ENCODE measurements around the gene PLPP1.

PLPP1 gene

DNA sequence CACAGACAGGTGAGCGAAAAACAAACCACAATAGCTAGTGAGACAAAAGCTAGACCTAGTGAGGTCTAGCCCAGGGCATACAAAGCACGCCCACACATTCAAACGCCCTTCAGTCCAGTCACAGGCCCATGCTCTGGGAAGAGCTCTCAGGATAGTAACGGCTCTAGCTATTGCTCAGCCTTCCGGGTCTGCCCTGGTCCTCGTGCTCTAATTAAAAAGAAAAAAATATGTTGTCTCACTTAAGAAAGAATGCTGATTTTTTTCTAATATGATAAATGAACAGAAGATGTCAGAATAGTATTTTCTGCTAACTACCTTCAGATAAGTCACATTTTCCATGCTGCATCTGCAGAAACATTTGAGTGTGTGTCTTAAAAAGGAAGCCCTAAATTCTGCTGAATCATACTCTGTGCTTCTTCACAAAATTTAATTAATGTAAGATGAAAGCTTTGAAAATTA is 94.5 kb downstream of the PLPP1 start:
- no peak for TF ChIP-seq POLR2A (IDR thresholded peaks at IDR 0.05; ENCODE audit: low read depth, low read length)
- DNase-seq (ENCODE audit: insufficient read length, low spot score) (no peak), FAIRE-seq (no peak)

DNA sequence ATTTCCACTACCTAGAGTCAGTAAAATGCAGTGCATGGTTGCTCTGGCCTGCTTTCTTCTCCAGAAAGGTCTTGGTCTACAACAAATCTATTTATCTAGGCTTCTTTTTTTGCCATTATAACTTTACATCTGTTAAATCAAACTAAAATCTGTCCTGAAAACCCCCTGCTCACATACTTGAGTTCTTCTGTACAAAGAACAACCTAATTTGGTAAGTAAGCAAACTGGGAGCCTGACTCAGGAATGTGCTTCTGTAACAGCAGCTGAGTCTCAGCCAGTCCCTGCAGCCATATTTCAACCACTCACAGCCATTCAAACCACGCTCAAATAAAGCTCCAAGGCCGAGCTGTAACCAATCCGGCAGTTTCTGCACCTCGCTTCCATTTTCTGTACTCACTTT is 95.8 kb downstream of the PLPP1 start:
- DNase-seq (ENCODE audit: insufficient read length, low spot score) = no peak
- TF ChIP-seq POLR2A (IDR thresholded peaks at IDR 0.05; ENCODE audit: low read depth, low read length) = no peak
- FAIRE-seq = no peak

GRCh38 chr5:55437859-55438206 is 96.9 kb downstream of the PLPP1 start:
- FAIRE-seq = no peak
- no peak for DNase-seq (ENCODE audit: insufficient read length, low spot score)
- no peak for TF ChIP-seq POLR2A (IDR thresholded peaks at IDR 0.05; ENCODE audit: low read depth, low read length)

DNA sequence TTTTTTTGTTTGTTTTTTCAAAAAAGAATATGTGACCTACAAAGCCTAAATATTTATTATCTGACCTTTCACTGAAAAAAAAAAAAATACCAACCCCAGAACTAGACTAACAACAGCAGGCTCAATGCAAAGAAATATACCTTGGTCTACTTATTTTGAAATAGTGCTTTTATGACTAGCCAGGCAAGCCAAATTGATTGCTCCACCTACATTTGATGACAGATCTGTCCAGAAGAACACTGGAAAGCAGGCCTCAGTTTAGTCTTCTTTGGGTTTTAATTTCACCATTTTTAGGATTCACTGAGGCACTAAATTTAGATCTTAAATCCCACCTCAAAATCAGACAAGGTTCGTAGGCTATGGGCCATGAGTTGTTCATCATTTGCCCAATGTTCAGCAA is 97.3 kb downstream of the PLPP1 start:
- DNase-seq (ENCODE audit: insufficient read length, low spot score) (no peak), FAIRE-seq (no peak)
- no peak for TF ChIP-seq POLR2A (IDR thresholded peaks at IDR 0.05; ENCODE audit: low read depth, low read length)

- FAIRE-seq (no peak), DNase-seq (ENCODE audit: insufficient read length, low spot score) (no peak)
- no peak for TF ChIP-seq POLR2A (IDR thresholded peaks at IDR 0.05; ENCODE audit: low read depth, low read length)
Measured at GRCh38 chr5:55432549-55432948, 102.2 kb downstream of the PLPP1 start.

DNA sequence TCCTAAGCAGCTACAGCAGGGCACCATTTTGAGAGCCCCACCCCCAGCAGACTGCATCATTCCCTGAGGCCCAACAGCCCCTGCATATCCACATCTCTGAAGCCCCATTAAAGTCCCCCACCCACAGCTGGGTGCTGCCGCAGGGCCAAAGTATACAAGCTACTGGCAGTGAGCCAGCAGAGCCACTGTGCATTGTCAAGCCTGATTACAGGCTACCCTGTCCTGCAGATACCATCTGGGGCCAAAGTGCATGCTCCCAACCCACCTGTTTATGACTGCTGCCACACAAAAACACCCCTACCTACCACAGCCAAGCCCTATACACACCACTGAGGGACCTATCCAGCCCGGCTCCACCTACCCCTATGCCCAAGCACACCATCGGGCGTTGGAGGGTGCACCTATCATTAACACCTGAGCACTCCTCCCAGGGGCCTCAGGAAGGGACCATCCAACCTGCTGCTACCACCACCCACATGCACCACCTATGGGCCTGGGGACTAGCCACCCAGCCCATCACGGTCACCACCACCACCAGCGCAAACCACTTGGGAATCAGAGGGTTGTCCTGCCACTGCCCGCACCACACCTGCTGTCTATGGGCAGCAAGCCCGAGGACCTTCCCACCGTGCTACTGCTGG is 105.0 kb downstream of the PLPP1 start:
- FAIRE-seq (no peak), DNase-seq (ENCODE audit: insufficient read length, low spot score) (no peak)
- TF ChIP-seq POLR2A (IDR thresholded peaks at IDR 0.05; ENCODE audit: low read depth, low read length) = no peak

GRCh38 chr5:55429221-55429612 is 105.5 kb downstream of the PLPP1 start:
- no peak for FAIRE-seq
- no peak for DNase-seq (ENCODE audit: insufficient read length, low spot score)
- no peak for TF ChIP-seq POLR2A (IDR thresholded peaks at IDR 0.05; ENCODE audit: low read depth, low read length)

DNA sequence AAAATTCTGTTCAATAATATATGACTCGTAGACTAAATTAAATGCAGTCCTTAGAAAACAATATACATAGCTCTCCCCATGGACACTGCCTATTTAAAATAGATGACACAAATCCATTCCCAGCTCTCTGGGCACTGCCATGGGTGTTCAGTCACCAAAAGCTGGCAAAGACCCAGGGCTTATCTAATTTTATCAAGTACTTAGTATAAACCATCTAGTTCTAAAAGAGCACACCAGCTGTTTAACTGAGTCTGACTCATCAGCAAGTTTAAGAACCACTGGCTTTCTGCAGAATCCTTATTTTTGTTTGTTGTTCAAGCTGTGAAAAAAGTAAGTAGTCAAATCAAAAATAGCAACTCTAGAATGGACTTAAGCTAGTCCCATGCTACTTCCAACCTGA is 107.6 kb downstream of the PLPP1 start:
- no peak for TF ChIP-seq POLR2A (IDR thresholded peaks at IDR 0.05; ENCODE audit: low read depth, low read length)
- FAIRE-seq (no peak), DNase-seq (ENCODE audit: insufficient read length, low spot score) (no peak)

- TF ChIP-seq POLR2A (IDR thresholded peaks at IDR 0.05; ENCODE audit: low read depth, low read length) = no peak
- FAIRE-seq (no peak), DNase-seq (ENCODE audit: insufficient read length, low spot score) (no peak)
Measured at GRCh38 chr5:55426455-55426854, 108.3 kb downstream of the PLPP1 start.

DNA sequence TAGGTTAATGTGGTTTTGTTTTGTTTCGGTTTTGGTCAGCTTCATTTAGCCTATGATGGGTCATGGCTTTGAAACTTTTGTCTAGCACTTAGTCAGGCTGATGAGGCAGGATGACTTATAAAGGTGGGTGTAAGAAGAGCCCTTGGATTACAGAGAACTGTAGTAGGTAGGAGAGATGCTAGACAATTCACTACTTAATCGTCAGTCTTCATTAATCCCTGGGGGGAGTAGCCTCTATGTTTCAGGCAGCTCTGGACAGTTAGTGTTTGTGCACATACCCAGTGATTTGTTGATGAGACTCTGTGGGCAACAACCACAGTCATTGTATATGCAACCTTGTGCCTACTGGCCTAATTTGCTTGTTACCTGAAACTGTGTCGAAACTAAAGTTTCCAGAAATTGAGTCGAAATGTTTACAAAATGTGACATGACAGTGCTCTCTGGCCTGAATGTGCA is 113.7 kb downstream of the PLPP1 start:
- DNase-seq (ENCODE audit: insufficient read length, low spot score) (no peak), FAIRE-seq (peak; percentile 27)
- no peak for TF ChIP-seq POLR2A (IDR thresholded peaks at IDR 0.05; ENCODE audit: low read depth, low read length)

GRCh38 chr5:55418994-55419968 is 115.5 kb downstream of the PLPP1 start:
- no peak for TF ChIP-seq POLR2A (IDR thresholded peaks at IDR 0.05; ENCODE audit: low read depth, low read length)
- FAIRE-seq = peak; percentile 68
- no peak for DNase-seq (ENCODE audit: insufficient read length, low spot score)

DNA sequence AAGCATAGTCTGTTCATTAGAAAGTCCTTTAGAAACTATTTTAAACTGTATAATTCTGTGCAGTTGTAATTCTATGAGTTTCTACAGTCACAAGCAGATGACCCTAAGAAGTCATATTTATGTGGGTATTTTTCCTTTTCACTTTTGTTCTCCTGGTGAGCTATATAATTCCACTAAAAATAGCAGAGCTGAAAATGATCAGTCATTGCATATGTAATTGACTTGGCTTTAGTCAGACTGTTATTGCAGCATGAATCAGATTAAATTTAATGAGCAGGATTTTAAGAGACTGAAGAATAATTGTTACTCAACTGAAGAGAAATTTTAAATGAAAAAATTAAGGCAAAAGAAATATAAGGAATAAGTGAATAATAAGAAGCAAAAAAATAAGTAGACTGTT is 118.5 kb downstream of the PLPP1 start:
- FAIRE-seq (peak; percentile 43), DNase-seq (ENCODE audit: insufficient read length, low spot score) (no peak)
- TF ChIP-seq POLR2A (IDR thresholded peaks at IDR 0.05; ENCODE audit: low read depth, low read length) = no peak

DNA sequence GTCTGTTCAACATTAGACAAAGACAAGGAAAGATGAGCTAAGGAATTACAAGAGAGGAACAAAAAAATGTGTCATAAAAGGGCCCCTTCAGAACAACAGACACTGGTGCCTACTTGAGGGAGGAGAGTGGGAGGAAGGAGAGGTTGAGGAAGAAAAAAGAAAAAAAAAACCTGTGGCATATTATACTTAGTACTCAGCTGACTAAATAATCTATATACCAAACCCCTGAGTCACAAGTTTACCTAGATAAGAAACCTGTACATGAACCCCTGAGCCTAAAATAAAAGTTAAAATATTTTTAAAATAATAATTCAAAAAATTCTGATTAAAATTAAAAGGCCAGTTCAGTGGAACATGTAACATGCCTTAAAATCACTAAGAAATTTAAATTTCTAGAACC is 119.7 kb downstream of the PLPP1 start:
- FAIRE-seq (no peak), DNase-seq (ENCODE audit: insufficient read length, low spot score) (no peak)
- no peak for TF ChIP-seq POLR2A (IDR thresholded peaks at IDR 0.05; ENCODE audit: low read depth, low read length)

DNA sequence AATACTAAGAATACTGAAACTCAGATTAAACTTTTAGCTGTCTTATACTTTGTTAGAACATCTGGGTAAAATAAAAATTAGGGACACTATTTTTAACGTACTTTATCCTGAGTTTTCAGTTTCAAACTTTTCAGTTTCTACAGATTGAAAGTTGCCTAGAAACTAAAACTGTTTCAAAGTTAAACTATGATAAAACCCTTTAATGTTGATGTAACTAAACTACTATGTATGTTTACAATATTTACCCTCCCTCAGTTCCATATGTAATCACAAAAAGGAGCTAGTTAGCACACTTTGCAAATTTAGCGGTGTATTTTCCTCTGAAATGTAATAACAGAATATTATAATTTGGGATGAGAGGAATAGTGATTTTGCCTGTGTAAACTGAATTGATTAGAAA is 121.1 kb downstream of the PLPP1 start:
- no peak for DNase-seq (ENCODE audit: insufficient read length, low spot score)
- no peak for TF ChIP-seq POLR2A (IDR thresholded peaks at IDR 0.05; ENCODE audit: low read depth, low read length)
- FAIRE-seq = no peak

DNA sequence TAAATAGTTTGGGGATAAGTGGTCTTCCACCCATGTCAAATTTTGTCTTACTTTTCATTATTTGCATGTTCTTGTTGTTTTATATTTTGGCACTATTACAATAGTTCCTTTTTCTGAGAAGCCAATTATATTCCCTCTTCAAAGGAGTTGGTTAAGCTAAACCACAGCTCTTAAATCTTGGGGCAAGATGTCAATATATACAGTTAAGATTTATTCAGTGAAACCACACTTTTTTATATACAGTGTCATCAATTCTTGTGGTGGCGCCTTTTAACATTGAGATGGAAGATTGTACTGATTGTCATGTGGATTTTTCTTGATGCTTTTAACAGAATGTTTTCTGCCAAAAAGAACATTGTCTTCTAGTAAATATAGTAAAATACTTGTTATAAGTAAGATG is 122.9 kb downstream of the PLPP1 start:
- DNase-seq (ENCODE audit: insufficient read length, low spot score) (no peak), FAIRE-seq (no peak)
- TF ChIP-seq POLR2A (IDR thresholded peaks at IDR 0.05; ENCODE audit: low read depth, low read length) = no peak

Measured in H54 (cell line).